SH-SY5Y (cell line): Measurements from ENCODE around the gene A1BG.

Experiments used
- GATA2 ChIP-seq: IDR thresholded peaks from 2 replicates; pipeline ENCODE4 v1.6.1; 2011; ENCODE audit warnings: mild to moderate bottlenecking, low read depth, low read length
- GATA3 ChIP-seq: IDR thresholded peaks from 2 replicates; pipeline ENCODE4 v1.6.1; 2011; ENCODE audit warnings: low read depth, mild to moderate bottlenecking, low read length, moderate library complexity

GRCh38 chr19:58385891-58386575 is 32.7 kb upstream of the A1BG start:
- TF ChIP-seq GATA2 (no peak), GATA3 (no peak)
